ENCODE results near the gene LRRFIP2.

The LRRFIP2 gene

GRCh38 chr3:37015642-37016041 is 158.7 kb downstream of the LRRFIP2 start:
- TF ChIP-seq, protein P1, sequence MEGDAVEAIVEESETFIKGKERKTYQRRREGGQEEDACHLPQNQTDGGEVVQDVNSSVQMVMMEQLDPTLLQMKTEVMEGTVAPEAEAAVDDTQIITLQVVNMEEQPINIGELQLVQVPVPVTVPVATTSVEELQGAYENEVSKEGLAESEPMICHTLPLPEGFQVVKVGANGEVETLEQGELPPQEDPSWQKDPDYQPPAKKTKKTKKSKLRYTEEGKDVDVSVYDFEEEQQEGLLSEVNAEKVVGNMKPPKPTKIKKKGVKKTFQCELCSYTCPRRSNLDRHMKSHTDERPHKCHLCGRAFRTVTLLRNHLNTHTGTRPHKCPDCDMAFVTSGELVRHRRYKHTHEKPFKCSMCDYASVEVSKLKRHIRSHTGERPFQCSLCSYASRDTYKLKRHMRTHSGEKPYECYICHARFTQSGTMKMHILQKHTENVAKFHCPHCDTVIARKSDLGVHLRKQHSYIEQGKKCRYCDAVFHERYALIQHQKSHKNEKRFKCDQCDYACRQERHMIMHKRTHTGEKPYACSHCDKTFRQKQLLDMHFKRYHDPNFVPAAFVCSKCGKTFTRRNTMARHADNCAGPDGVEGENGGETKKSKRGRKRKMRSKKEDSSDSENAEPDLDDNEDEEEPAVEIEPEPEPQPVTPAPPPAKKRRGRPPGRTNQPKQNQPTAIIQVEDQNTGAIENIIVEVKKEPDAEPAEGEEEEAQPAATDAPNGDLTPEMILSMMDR (IDR thresholded peaks at IDR 0.05; ENCODE audit: low read depth, low read length), result no peak
- no peak for DNase-seq
- H3K36me3 ChIP-seq, result peaks cover 55% of the 10 kb centered on the region
- no peak overlapping the region for H3K27ac ChIP-seq
- no peak overlapping the region for H3K4me3 ChIP-seq (ENCODE audit: low read depth, low read length)
- no peaks in the 10 kb centered on the region for H3K9me3 ChIP-seq (ENCODE audit: severe bottlenecking)
- no peaks in the 10 kb centered on the region for H3K27me3 ChIP-seq (ENCODE audit: insufficient read depth, low read depth, severe bottlenecking)

DNA sequence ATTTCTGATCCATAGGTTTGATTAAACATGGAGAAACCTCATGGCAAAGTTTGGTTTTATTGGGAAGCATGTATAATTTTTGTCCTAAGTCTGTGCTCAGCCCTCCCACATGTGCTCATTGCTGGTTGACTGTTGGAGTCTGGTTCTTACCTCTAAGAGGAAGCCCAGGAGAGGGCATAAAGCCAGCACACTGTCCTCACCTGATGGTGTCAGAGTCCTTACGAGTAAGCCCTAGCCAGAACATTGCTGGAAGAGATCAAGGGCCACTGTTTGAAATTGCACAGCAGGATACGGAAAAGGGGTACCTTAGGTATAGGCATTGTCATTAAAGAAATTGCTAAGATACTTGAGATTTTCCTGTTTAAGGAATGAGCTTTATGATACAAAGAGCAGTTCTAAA is 159.8 kb downstream of the LRRFIP2 start:
- Histone ChIP-seq H3K4me3 (ENCODE audit: low read depth, low read length) (no peak overlapping the region), H3K9me3 (ENCODE audit: severe bottlenecking) (no peaks in the 10 kb centered on the region), H3K27ac (no peak overlapping the region), H3K36me3 (peaks cover 50% of the 10 kb centered on the region), H3K27me3 (ENCODE audit: insufficient read depth, low read depth, severe bottlenecking) (no peaks in the 10 kb centered on the region)
- TF ChIP-seq, protein P1 (IDR thresholded peaks at IDR 0.05; ENCODE audit: low read depth, low read length), result no peak
- no peak for DNase-seq

All from WERI-Rb-1 (cell line).